Raji (cell line): ENCODE results near the gene NCKAP1.

Source experiments
- POLR2A ChIP-seq: IDR thresholded peaks from 2 replicates; pipeline ENCODE4 v1.6.1; 2011; ENCODE audit warnings: low read depth, low read length, control low read depth; ENCODE audit not compliant: insufficient read depth

The NCKAP1 gene, protein sequence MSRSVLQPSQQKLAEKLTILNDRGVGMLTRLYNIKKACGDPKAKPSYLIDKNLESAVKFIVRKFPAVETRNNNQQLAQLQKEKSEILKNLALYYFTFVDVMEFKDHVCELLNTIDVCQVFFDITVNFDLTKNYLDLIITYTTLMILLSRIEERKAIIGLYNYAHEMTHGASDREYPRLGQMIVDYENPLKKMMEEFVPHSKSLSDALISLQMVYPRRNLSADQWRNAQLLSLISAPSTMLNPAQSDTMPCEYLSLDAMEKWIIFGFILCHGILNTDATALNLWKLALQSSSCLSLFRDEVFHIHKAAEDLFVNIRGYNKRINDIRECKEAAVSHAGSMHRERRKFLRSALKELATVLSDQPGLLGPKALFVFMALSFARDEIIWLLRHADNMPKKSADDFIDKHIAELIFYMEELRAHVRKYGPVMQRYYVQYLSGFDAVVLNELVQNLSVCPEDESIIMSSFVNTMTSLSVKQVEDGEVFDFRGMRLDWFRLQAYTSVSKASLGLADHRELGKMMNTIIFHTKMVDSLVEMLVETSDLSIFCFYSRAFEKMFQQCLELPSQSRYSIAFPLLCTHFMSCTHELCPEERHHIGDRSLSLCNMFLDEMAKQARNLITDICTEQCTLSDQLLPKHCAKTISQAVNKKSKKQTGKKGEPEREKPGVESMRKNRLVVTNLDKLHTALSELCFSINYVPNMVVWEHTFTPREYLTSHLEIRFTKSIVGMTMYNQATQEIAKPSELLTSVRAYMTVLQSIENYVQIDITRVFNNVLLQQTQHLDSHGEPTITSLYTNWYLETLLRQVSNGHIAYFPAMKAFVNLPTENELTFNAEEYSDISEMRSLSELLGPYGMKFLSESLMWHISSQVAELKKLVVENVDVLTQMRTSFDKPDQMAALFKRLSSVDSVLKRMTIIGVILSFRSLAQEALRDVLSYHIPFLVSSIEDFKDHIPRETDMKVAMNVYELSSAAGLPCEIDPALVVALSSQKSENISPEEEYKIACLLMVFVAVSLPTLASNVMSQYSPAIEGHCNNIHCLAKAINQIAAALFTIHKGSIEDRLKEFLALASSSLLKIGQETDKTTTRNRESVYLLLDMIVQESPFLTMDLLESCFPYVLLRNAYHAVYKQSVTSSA

DNA sequence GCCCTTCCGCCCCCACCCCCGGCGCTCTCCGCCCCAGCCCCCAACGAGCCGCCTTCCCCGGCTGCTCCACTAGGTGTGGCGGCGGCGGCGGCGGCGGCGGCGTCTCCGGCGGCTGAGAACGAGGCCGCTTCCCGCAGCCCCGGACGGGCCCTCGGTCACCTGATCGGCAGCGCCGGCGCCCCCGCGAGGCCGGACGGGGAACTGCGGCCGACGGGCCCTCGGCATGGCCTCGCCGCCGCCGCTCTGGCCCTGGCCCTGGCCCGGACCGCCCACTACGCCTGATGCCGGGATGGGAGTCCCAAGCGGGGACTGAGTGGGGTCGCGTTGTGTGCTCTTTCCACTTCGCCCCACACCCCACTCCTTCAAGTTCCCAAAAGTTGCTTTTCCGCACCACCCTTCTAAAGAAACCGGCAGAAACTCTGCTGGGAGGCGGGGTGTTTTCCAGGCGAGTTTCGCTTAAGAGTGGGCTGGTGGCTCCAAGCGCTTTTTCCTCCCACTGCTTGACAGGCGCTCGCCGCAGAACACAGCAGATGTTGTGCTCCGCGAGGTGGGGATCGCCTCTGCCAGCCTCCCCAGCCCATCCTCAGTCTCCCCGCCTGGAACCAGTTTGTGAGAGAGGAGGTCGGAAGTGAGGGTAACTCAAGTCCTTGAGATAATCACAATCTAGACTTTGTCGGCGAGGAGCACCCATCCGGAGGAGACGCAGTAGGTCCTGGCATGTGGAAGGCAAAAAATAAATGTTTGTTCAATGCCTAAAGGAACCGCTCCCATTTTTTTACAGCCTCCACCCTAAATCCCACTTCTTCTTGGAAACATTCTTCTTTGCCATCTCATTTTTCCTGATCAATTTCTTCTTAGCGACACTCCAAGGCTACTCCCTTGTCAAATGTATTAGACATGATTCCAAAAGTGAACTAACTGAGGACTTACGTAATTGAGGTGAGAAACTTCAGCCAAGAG is at the start of gene NCKAP1:
Gene NCKAP1 (minus strand): TSS at position 117 of the 960 bp plus-strand sequence. CDS start 358 bp downstream, outside the sequence.
- no peak for TF ChIP-seq POLR2A

DNA sequence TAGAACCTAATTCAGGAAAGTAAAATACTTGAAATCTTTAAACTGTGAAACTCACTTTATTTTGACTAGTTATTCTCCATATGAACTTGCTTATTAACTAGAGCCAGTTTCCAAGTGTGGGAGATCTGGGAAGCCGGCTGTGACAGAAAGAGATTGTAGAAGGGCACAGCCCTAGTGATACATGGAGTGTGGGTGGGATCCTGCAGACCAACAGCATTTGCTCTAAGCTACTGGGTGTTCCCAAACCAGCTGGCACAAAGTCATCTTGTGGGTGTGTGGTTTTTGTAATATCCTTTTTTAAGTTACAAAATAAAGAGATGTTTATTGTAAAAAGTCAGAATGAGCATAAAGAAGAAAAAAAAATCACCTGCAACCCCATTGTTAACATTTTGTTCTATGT is 43.7 kb upstream of the NCKAP1 start:
- TF ChIP-seq POLR2A: no peak

DNA sequence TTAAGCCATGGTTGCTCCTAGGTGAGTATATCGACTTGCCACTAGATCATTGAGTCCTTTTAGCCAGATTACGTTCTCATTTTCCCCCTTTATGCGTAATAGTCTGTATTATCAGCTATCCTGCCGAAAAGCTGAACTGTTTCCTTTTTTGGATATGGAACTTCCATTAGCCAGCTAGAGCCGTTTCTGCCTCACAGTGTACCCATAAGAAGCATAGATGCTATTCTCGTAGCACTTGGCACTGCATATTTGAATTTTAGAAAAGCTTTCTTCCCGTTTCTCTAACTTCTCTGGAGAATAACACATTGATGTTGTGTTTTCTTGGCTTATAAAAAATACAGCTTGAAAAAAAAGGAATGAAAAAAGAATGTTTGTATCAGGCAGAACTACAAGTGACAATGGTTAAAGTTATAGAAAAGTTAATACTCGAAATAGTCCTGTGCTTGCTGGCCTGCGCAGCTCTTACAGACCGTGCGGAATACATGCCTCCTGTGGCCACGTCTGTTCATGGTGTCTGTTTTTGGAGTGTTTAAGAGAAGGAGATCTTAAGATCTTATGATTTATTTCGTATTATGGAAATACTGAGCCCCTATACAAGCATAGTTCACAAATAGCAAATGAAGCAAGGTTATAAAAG is 41.0 kb upstream of the NCKAP1 start:
- TF ChIP-seq POLR2A: no peak

DNA sequence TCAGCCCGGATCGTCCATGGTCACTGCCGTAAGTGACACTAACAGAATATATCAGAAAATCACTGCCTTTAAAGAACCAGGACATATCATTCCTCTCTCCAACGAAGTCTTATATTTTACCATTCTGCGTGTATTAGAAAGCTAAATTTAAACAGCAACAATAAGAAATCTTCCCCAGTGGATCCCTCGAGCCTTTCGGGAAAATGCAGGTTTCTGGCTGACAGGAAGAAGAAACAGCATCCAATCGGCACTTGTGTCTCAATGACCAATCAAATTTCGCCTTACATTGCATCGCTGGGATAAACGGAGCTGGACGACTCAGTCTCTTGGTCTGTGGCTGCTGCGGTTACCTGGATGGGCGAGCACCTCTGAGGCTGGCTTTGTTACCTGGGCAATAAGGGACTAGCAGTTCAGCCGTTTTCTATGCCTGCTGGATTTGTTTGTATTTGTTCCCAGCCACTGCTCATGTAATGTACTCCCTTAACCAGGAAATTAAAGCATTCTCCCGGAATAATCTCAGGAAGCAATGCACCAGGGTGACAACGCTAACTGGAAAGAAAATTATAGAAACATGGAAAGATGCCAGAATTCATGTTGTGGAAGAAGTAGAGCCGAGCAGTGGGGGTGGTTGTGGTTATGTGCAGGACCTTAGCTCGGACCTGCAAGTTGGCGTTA is 40.3 kb upstream of the NCKAP1 start, which contains the start of gene DUSP19:
Gene DUSP19 (plus strand): TSS at position 284 of the 675 bp plus-strand sequence. CDS start 187 bp downstream, at position 471.
- TF ChIP-seq POLR2A: peak; percentile 54

DNA sequence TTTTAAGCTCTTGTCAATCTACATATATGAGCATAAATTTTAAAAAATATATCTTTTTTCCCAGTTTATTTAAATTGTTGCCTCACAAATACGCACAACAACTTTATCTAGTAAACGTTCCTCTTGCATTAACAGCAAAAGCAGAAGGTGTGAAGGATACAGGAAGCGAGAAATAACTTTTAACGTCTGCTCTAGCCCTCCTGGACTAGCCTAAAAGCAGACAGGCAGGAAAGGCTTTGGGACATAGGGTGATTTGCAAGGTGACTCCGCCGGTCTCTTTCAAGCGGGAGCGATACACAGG is 39.9 kb upstream of the NCKAP1 start:
- no peak for TF ChIP-seq POLR2A

DNA sequence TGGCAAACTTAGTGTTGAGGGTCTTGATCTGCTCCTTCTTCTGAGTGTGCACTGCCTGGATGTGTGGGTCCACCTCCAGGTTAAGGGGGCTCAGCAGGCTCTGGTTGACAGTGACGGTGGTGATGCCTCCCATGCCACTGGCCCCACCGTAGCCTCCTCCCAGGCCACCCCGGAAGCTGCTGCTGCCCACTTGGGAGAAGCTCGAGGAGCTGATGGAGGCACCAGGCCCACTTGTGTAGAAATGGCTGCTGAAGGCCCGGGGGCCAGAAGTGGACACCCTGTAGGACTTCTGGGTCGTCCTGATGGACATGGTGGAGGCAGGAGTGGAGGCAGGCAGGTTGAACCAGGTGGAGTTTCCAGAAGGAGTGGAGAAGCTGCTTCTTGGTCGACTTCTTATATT is 33.9 kb upstream of the NCKAP1 start:
- no peak for TF ChIP-seq POLR2A

DNA sequence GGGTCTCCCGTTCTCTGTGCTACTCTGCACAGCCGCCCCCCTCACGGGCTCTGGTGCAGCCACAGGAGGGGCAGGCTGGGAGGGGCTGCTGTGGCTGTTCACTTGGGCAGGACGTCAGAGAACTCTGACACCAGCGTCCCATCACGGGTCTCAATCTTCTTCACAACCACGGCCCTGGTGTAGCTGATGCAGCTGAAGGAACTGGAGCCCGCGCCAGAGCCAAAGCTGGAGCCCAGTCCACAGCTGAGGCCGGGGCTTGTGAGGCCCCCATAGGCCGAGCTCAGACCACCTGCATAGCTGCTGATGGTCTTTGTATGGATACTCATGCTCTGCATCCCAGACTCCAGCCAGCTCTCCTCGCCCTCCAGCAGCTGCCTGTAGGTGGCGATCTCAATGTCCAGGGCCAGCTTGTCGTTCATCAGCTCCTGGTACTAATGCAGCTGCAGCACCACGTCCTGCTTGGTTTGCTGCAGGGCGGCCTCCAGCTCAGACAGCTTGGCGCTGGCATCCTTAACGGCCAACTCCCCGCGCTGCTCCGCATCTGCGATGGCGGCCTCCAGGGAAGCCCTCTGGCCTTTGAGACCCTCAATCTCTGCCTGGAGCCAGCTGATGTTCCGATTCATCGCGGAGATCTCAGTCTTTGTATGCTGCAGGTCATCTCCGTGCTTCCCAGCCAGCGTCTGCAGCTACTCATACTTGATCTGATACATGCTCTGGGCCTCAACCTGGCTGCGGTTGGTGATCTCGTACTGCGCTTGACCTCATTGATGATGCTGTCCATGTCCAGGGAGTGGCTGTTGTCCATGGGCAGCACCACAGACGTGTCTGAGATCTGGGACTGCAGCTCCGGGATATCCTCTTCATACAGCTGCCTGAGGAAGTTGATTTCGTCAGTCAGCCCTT is 32.9 kb upstream of the NCKAP1 start:
- no peak for TF ChIP-seq POLR2A

DNA sequence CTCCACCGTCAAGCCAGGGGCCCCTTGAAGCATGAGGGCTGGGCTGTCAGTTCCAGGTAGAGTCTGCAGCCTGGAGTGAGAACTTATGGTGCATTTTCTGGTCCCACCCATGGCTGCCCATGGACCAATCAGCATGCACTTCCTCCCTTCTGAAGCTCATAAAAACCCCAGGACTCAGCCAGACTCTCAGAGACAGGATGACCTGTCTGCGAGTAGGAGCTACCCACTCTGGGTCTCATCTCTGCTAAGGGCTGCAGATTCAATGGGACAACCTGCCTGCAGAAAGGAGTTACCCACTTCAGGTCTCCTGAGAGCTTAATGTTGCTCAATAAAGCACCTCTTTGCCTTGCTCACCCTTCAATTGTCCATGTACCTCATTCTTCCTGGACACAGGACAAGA is 30.9 kb upstream of the NCKAP1 start:
- TF ChIP-seq POLR2A: no peak

DNA sequence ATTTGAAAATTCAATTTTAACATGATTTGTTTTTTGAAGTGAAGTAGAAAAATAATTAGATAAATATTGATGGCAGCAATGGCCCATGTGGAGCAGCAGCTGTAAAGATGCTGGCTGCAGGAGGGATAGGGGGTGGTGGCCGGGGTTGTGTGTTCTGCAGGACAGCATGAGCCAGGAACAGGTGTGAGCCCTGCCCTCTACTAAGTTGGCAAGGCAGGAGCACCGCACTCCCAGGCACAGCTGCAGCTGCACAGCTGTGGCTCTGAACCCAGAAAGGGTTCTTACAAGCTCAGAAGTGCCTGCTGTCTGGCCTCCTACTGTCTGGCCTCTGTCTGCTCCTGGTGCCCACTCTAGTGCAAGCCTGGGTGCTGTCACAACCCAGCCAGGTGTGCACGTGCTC is 30.3 kb upstream of the NCKAP1 start:
- no peak for TF ChIP-seq POLR2A

DNA sequence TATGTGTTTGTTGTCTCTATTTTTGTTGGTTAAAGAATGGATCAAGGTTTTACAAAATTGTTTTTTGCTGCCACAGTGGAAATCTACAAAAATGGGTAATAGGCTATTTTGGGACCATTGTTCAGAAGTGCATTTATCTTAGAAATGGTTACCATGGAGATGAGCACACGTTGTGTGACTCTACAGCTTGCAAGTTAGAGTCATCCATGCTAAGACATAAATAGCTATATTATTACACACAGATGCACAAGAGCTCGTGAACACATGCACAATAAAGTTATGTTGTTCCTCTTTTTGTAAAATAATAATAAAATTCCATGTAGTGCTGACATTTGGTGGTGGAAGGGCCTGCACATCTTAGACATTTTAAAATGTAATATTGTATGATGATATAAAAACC is 24.8 kb upstream of the NCKAP1 start:
- TF ChIP-seq POLR2A: no peak

DNA sequence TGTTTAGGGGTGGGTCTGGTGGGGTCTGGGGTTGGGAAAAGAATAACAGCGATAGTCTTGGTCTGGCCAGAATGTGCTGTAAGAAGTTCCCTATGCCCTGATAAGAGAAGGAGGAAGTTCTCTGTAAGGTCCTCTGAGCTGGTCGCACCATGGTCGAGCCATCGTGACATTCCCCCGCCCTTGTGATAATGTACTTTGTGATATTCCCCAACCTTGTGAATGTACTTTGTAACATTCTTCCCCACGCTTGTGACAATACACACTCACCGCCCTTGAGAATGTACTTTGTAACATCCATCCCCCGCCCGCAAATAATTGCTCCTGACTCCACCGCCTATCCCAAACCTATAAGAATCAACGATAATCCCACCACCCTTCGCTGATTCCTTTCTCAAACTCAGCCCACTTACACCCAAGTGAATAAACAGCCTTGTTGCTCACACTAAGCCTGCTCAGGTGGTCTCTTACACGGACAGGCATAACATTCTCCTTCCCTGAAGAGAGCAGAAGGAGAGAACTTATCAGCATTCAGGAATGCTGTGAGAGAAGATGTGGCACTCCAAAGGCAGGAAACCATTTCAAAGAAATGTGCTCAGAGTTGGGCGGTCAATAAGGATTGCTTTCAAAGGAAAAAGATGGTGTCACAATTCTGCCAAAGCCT is 22.4 kb upstream of the NCKAP1 start:
- TF ChIP-seq POLR2A: no peak

DNA sequence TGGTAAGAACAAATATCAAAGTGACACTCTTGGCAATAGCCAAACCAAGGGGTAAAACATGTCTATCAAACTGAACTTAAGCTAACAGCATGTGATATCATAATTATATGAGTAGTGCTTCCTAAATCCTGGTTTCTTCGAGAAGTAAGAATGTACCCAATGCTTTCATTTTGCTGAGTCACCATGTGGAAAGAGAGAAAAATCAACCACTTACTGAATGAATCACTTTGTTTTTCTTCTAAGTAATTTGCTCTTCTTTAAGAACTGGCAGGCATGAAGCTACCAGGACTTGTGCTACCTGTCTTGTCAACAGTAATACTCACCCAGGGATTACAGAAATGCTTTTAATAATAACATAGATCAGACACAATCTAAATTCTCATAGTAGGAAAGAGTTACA is 21.3 kb upstream of the NCKAP1 start:
- TF ChIP-seq POLR2A: no peak
